H9 (cell line): ENCODE measurements around the gene TMEM178B. TPM values are rescaled to one million over a fixed set of nuclear protein-coding genes. Genes with fewer than 3 reads are reported as not detected.

Experiments
- DNase-seq: peaks from one replicate; pipeline ENCODE4 v3.0.0-alpha.2; 2017
- H2AFZ ChIP-seq: one replicate; pipeline ENCODE4 v1.6.1; 2013; ENCODE audit warnings: mild to moderate bottlenecking, low read length, control low read depth, moderate library complexity
- H2AK5ac ChIP-seq: 2 replicates; pipeline ENCODE4 v1.6.1; 2013; ENCODE audit warnings: low read length, control low read depth, mixed read lengths; ENCODE audit not compliant: insufficient read length
- H2BK120ac ChIP-seq: one replicate; pipeline ENCODE4 v1.6.1; 2013; ENCODE audit warnings: low read depth, mild to moderate bottlenecking, low read length, control low read depth, inconsistent platforms; ENCODE audit not compliant: poor library complexity, severe bottlenecking
- H2BK12ac ChIP-seq: 2 replicates; pipeline ENCODE4 v1.6.1; 2013; ENCODE audit warnings: low read length, control low read depth, mixed read lengths, low read depth; ENCODE audit not compliant: insufficient read length
- H2BK15ac ChIP-seq: 2 replicates; pipeline ENCODE4 v1.6.1; 2013; ENCODE audit warnings: low read depth, low read length, control low read depth
- H2BK20ac ChIP-seq: one replicate; pipeline ENCODE4 v1.6.1; 2013; ENCODE audit warnings: low read depth, mild to moderate bottlenecking, low read length, control low read depth, inconsistent platforms; ENCODE audit not compliant: poor library complexity, severe bottlenecking
- H2BK5ac ChIP-seq: 2 replicates; pipeline ENCODE4 v1.6.1; 2013; ENCODE audit warnings: low read length, control low read depth, mixed read lengths; ENCODE audit not compliant: insufficient read length
- H3K14ac ChIP-seq: 2 replicates; pipeline ENCODE4 v1.6.1; 2013; ENCODE audit warnings: low read length, control low read depth; ENCODE audit not compliant: insufficient read depth
- H3K18ac ChIP-seq: 2 replicates; pipeline ENCODE4 v1.6.1; 2013; ENCODE audit warnings: low read depth, mild to moderate bottlenecking, mixed read lengths, low read length, control low read depth; ENCODE audit not compliant: insufficient read length
- H3K23ac ChIP-seq: 2 replicates; pipeline ENCODE4 v1.6.1; 2013; ENCODE audit warnings: low read length, control low read depth, mixed read lengths, low read depth; ENCODE audit not compliant: insufficient read length
- H3K23me2 ChIP-seq: 2 replicates; pipeline ENCODE4 v1.6.1; 2013; ENCODE audit warnings: low read depth, mild to moderate bottlenecking, mixed read lengths, low read length, control low read depth; ENCODE audit not compliant: insufficient read length, poor library complexity, severe bottlenecking
- H3K27ac ChIP-seq: 2 replicates; pipeline ENCODE4 v1.5.1; 2013; ENCODE audit warnings: low read length, control low read depth, mixed read lengths, low read depth; ENCODE audit not compliant: insufficient read length
- H3K27me3 ChIP-seq: 2 replicates; pipeline ENCODE4 v1.6.1; 2013; ENCODE audit warnings: low read length, control low read depth, inconsistent platforms; ENCODE audit not compliant: insufficient read depth
- H3K4ac ChIP-seq: 2 replicates; pipeline ENCODE4 v1.6.1; 2013; ENCODE audit warnings: low read depth, mild to moderate bottlenecking, control low read depth, inconsistent platforms, low read length, moderate library complexity
- H3K4me1 ChIP-seq: 2 replicates; pipeline ENCODE4 v1.6.1; 2013; ENCODE audit warnings: low read length, control low read depth, inconsistent platforms; ENCODE audit not compliant: insufficient read depth
- H3K4me2 ChIP-seq: 2 replicates; pipeline ENCODE4 v1.6.1; 2013; ENCODE audit warnings: low read length, control low read depth, mixed read lengths; ENCODE audit not compliant: insufficient read length, insufficient read depth
- H3K56ac ChIP-seq: 2 replicates; pipeline ENCODE4 v1.6.1; 2013; ENCODE audit warnings: low read depth, mild to moderate bottlenecking, mixed read lengths, low read length, control low read depth; ENCODE audit not compliant: insufficient read length
- H3K79me1 ChIP-seq: 2 replicates; pipeline ENCODE4 v1.6.1; 2013; ENCODE audit warnings: low read depth, mild to moderate bottlenecking, moderate library complexity, low read length, control low read depth, inconsistent platforms; ENCODE audit not compliant: insufficient read depth, poor library complexity, severe bottlenecking
- H3K79me2 ChIP-seq: 2 replicates; pipeline ENCODE4 v1.6.1; 2013; ENCODE audit warnings: low read length, control low read depth, inconsistent platforms; ENCODE audit not compliant: insufficient read depth
- H3K9ac ChIP-seq: 2 replicates; pipeline ENCODE4 v1.6.1; 2013; ENCODE audit warnings: low read length, control low read depth, mixed read lengths; ENCODE audit not compliant: insufficient read length; ENCODE audit errors: extremely low read depth
- H3K9me3 ChIP-seq: one replicate; pipeline ENCODE4 v1.6.1; 2013; ENCODE audit warnings: low read depth, low read length, inconsistent platforms; ENCODE audit not compliant: control insufficient read depth
- H3T11ph ChIP-seq: one replicate; pipeline ENCODE4 v1.6.1; 2013; ENCODE audit warnings: mild to moderate bottlenecking, low read length, control low read depth, inconsistent platforms
- H4K20me1 ChIP-seq: one replicate; pipeline ENCODE4 v1.6.1; 2013; ENCODE audit not compliant: control insufficient read depth, insufficient read length, insufficient read depth
- H4K5ac ChIP-seq: 2 replicates; pipeline ENCODE4 v1.6.1; 2013; ENCODE audit warnings: low read depth, mild to moderate bottlenecking, mixed read lengths, low read length, control low read depth; ENCODE audit not compliant: insufficient read length
- H4K8ac ChIP-seq: replicated peaks from 2 replicates; pipeline ENCODE4 v1.6.1; 2013; ENCODE audit warnings: low read length, control low read depth, mixed read lengths, low read depth; ENCODE audit not compliant: insufficient read length
- H4K91ac ChIP-seq: 2 replicates; pipeline ENCODE4 v1.6.1; 2013; ENCODE audit warnings: low read depth, mild to moderate bottlenecking, moderate library complexity, mixed read lengths, low read length, control low read depth; ENCODE audit not compliant: insufficient read length
- H3K27ac Mint-ChIP-seq, 3 experiments: 2 replicates in 2 of 3; 3 replicates in 1 of 3; pipeline ENCODE4 v1.8.0; 2020 to 2021; ENCODE audit warnings: mixed read lengths in 3 of 3, mild to moderate bottlenecking in 1 of 3, moderate library complexity in 1 of 3
- H3K27me3 Mint-ChIP-seq: 2 replicates; pipeline ENCODE4 v1.8.0; 2021; ENCODE audit warnings: low read depth, mild to moderate bottlenecking, moderate library complexity, mixed read lengths
- H3K36me3 Mint-ChIP-seq, 3 experiments: 2 replicates in 2 of 3; 3 replicates in 1 of 3; pipeline ENCODE4 v1.8.0; 2020 to 2021; ENCODE audit warnings: low read depth in 3 of 3, mixed read lengths in 3 of 3; ENCODE audit not compliant: insufficient read depth in 1 of 3
- H3K4me1 Mint-ChIP-seq, 2 experiments: 2 replicates each; pipeline ENCODE4 v1.8.0; 2020; ENCODE audit warnings: mixed read lengths in 2 of 2
- H3K4me3 Mint-ChIP-seq, 2 experiments: 2 replicates in 1 of 2; 3 replicates in 1 of 2; pipeline ENCODE4 v1.8.0; 2020 to 2021; ENCODE audit warnings: mild to moderate bottlenecking in 2 of 2, mixed read lengths in 2 of 2, moderate library complexity in 1 of 2
- H3K9me3 Mint-ChIP-seq, 2 experiments: 2 replicates in 1 of 2; 3 replicates in 1 of 2; pipeline ENCODE4 v1.8.0; 2020; ENCODE audit warnings: mild to moderate bottlenecking in 2 of 2, mixed read lengths in 2 of 2, moderate library complexity in 1 of 2
- WGBS: extraction: QIAGEN DNeasy Blood & Tissue Kit; methylation state at CpG from one replicate; pipeline ENCODE4 v1.1.7; 2013; ENCODE audit warnings: missing lambda C conversion rate, low lambda C conversion rate, mixed read lengths; ENCODE audit not compliant: insufficient read length; ENCODE audit errors: extremely low coverage; 5-methylcytosine and 5-hydroxymethylcytosine counted together
- total RNA-seq: library from RNA; stranded (reverse); gene quantifications from 2 replicates; pipeline ENCODE4 v1.2.1, GENCODE V29; 2021
- TF ChIP-seq, protein P1 (sequence below): fragments of 200-600 bp; sonication (generic); conservative IDR thresholded peaks from 3 replicates; pipeline ENCODE4 v1.8.0; 2021; ENCODE audit warnings: antibody characterized with exemption, mild to moderate bottlenecking

The TMEM178B gene
- total RNA-seq, 1 experiment from 2014 or later = 11.3 TPM

GRCh38 chr7:141235656-141236055, 161.8 kb downstream of the TMEM178B start:
- Histone ChIP-seq H4K91ac (no peak overlapping the region), H4K20me1 (no peaks in the 10 kb centered on the region), H2AK5ac (no peak overlapping the region), H3K18ac (no peak overlapping the region), H3K56ac (no peak overlapping the region), H2BK20ac (no peak overlapping the region), H2BK12ac (no peak overlapping the region), H3K27ac (no peak overlapping the region), H2BK15ac (no peak overlapping the region), H4K5ac (no peak overlapping the region), H2BK5ac (no peak overlapping the region), H4K8ac (no peak overlapping the region), H3K9ac (no peak overlapping the region), H3K79me1 (no peaks in the 10 kb centered on the region), H3K79me2 (no peaks in the 10 kb centered on the region; the same call in 1 of the 2 replicates), H3T11ph (no peak overlapping the region), H3K27me3 (no peaks in the 10 kb centered on the region), H3K9me3 (no peaks in the 10 kb centered on the region), H3K14ac (no peak overlapping the region), H3K4me1 (peaks cover 6% of the 10 kb centered on the region; the same call in 1 of the 2 replicates), H3K4me2 (no peak overlapping the region), H2BK120ac (no peak overlapping the region), H3K23ac (no peak overlapping the region), H2AFZ (no peak overlapping the region), H3K4ac (no peak overlapping the region), H3K23me2 (no peaks in the 10 kb centered on the region)
- no peak for DNase-seq
- Mint-ChIP-seq H3K27me3 (peaks cover 3% of the 10 kb centered on the region), H3K9me3 (no peaks in the 10 kb centered on the region; a peak in 1 of 5 replicates), H3K27ac (no peak overlapping the region), H3K4me3 (no peak overlapping the region), H3K4me1 (peaks cover 26 to 31% of the 10 kb centered on the region in 2 experiments), H3K36me3 (no peaks in the 10 kb centered on the region)
- TF ChIP-seq, protein P1, sequence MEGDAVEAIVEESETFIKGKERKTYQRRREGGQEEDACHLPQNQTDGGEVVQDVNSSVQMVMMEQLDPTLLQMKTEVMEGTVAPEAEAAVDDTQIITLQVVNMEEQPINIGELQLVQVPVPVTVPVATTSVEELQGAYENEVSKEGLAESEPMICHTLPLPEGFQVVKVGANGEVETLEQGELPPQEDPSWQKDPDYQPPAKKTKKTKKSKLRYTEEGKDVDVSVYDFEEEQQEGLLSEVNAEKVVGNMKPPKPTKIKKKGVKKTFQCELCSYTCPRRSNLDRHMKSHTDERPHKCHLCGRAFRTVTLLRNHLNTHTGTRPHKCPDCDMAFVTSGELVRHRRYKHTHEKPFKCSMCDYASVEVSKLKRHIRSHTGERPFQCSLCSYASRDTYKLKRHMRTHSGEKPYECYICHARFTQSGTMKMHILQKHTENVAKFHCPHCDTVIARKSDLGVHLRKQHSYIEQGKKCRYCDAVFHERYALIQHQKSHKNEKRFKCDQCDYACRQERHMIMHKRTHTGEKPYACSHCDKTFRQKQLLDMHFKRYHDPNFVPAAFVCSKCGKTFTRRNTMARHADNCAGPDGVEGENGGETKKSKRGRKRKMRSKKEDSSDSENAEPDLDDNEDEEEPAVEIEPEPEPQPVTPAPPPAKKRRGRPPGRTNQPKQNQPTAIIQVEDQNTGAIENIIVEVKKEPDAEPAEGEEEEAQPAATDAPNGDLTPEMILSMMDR = no peak
- WGBS = no CpG with 5 or more reads among the region's 4 CpGs
